HG03521 (cell line): Measurements from ENCODE around the gene ASPA.

Experiments used
- ATAC-seq: cut with Tn5 transposase; IDR thresholded peaks from one replicate; pipeline ENCODE4 v1.9.1; 2021; ENCODE audit warnings: mild to moderate bottlenecking, moderate library complexity; ENCODE audit not compliant: unreplicated experiment

ASPA gene

DNA sequence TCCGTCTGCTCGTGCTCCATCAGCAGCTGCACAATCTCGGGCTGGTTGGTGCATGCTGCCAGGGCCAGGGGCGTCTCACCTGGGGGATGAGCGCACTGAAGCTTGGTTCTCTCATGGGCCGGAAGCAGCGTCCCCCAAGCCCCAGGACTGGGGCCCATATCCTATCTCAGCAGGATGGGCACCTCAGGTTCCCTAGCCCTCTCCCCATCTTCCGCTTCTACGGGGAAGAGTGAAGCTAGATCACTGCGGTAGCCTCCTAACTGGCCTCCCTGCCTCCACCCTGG, 57.0 kb downstream of the ASPA start:
- no peak for ATAC-seq

DNA sequence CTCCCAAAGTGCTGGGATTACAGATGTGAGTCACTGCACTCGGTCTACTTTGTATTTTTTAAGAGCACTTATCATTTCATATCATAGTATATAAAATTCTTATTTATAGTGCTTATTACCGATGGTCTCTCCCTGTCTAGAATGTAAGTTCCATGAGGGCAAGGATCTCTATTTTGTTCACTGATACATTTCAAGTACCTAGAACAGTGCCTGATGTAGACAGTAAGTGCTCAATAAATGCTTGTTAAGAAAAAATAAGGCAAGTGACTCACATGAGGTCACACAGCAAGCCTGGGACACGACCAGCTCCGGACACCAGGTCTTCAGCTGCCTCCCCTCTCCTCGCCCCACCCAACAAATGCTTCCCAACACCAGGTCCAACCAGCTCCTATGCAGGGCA, 58.0 kb downstream of the ASPA start:
- no peak for ATAC-seq

DNA sequence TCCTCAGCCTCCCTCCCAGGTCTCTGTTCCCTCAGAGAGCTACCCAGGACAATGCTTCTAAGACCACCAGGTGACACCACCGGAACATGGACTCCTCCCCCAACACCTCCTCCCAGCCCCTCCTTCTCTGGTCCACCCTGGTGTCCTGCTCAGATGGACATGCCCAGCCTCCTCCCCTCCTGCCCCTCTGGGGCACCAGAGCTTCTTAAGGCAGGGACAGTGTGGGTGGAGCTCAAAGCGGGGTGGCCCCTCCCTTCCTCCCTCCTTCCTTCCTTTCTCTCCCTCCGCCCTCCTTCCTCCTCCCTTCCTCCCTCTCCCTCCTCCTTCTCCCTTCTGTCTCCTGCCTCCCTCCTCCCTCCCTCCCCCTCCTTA, 59.1 kb downstream of the ASPA start:
- no peak for ATAC-seq

DNA sequence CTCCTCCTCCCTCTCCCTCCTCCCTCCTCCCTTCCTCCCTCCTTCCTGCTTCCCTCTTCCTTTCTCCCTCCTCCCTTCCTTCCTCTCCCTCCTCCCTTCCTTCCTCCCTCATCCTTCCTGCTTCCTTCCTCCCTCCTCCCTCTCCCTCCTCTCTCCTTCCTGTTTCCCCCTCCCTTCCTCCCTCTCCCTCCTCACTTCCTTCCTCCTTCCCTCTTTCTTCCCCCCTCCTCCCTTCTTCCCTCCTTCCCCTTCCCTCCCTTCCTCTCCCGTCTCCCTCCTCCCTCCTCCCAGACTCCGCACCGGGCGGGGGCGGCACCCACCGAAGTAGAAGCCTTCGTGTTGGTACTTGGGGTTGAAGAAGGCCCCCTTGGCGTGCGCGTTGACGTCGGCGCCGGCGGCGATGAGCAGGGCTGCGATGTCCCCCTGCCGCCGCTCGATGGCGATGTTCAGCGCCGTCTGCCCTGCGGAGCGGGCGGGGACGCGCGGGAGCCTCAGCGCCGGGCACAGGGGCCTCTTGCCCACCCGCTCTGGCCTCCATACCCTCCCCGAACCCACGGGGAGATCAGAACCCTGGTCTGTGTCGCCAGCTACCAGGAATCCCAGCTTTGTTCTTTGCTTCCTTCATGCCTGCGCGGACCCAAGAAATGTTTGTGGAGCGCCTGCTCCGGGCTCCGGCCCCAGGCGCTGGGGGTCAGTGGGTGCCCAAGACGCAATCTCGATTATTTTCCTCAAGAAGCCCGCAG, 59.6 kb downstream of the ASPA start:
- peak; percentile 80 for ATAC-seq

DNA sequence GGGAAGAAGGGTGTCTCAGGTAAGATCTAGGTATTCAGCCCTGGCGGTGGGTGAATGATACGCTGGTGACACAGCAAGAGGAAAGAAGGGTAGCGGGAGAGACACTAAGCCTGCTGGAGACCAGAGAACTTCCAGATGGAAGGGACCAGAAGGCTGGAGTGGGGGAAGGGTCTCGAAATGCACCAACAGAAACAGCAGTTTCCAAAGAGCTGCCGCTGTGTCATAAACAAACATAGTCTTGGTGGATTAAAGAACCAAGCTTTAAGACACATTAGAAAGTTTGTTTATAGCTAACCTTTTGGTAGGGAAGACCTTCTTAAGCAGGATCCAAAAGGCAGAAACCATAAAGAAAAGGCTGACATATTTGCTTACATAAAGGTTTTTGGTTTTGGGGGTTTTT, 60.9 kb downstream of the ASPA start:
- ATAC-seq: no peak

DNA sequence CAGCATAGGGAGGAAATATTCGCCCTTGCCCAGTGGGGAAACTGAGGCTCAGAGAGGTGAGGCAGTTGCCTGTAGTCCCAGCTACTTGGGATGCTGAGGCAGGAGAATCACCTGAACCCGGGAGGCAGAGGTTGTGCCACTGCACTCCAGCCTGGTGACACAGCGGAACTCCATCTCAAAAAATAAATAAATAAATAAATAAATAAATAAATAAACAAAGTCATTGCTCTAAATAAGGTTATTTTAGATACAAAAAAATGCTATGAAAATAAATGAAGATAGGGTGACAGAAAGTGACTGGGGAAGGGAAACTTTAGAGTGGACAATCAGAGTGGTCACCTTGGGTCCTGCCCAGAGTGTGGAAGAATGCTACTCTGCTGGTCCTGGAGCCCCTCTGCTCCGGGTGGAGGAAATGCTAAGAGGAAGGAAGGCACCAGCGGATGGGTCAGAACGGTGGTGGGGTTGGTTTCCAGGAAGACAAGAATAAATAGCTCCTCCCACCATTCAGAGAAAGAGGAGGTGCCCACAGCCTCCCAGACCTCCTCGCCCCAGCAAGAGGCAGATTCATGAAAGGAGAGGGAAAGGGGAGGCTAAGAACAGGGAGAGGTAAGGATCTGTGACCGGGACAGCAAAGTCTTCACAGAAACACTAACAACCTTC, 64.2 kb downstream of the ASPA start:
- ATAC-seq: no peak

DNA sequence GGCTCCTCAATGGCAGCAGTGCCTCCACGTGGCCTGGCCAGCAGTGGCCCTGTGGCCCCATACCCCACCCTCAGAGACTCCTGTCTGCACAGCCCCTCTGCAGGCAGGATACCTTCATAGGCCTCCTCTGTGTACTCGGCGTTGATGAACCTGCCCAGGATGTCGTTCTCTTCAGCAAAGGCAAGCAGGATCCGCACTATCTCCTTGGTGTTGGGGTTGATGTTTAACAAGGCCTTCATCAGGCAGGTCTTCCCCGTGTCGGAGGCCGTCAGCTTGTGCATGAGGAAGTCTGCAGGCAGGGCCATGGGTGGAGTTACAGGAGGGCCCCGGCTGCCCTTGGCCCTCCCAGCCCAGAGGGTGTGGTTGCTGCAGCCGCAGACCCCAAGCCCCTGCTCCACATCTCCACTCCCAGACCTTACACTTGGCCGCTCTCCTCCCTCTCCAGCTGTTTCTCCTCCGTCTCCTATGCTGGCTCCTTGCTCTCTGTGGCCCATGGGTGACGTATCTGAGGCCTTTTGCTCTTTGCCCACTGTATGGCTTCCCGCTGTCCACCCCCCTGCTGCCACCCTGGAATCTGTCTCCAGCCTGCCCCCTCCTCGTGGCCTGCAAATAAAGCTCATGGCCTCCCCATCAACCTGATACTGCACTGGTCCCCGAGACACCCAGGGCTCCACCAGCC, 66.8 kb downstream of the ASPA start:
- ATAC-seq: no peak

DNA sequence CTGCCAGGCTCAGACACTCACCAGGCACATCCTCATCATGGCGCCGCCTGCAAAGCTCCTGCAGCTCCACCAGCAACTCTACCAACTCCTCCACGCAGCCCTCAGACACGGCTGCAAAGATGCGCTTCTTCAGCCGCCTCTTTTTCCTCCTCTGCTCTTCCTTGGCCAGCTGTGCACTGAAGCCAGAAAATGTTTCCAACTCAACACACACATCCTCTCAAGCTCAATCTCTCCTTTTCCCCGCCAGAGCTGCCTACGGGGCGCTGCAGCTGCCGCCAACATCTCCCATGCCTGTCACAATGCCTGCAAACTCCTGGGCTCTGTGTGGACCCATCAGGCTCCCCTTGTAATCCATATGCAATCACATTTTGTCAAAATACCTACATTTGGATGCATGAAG, 67.7 kb downstream of the ASPA start:
- no peak for ATAC-seq

DNA sequence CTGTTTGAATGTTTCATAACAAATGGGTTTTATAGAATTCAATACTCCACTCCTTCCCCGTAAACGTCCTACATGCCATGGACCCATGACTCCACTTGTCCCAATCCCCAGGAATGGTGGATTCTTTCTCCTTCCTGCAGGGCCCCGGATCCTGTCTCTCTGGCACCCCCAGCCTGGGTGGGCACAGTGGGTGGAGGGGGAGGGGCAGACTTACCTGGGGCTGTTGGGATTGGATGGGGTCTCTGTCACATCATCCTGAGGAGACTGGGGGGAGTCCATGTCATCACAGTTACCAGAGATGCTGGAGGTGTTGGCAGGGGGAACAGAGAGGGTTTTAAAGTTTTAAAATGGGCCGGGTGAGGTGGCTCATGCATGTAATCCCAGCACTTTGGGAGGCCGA, 68.6 kb downstream of the ASPA start:
- ATAC-seq: no peak

DNA sequence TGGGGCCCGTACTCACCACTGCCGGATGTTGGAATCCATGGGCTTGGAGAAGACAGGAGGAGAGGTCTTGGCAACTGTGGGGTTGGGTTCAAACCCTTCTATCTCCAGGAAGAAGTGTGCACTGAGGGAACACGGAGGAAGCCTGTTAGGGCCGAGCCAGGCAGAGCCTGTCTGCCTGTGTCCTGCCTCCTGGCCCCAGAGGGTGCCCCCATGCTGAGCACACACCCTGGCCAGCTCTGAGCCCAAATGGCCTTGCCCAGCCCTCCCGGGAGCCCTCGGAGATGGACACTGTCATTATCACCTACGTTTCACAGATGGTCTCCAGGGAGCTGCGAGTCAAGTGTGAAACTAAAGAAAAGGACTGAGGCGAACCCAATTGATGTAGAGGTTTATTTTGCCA, 69.4 kb downstream of the ASPA start:
- ATAC-seq: no peak

DNA sequence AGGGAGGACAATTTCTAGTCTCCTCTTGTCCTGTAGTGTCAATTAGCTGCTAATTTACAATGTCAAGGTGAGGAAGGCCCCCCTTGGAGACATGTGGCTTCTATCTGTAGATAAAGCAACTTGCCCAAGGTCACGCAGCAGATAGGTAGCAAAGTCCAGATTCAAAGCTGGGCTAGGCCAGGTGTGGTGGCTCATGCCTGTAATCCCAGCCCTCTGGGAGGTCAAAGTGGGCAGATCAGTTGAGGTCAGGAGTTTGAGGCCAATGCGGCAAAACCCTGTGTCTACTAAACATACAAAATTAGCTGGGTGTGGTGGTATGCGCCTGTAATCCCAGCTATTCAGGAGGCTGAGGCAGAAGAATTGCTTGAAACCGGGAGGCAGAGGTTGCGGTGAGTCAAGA, 70.7 kb downstream of the ASPA start:
- no peak for ATAC-seq

DNA sequence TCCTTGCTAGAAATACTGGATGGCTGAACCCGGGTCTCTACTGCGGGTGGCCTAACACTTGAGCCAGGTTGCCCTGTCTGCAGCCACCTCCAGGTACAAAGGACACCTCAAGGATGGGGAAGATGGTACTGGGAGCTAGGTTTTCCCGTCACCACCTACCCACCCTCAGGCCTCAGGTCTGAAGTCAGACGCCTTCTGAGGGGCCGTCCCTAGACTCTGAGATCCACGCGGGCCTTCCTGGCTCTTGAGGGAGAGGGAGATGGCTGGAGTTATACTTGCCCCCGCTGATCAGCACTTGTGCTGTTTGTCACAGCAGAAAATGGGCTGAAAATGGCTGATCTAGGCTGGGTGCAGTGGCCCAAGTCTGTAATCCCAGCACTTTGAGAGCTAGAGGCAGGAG, 71.2 kb downstream of the ASPA start:
- ATAC-seq: no peak

DNA sequence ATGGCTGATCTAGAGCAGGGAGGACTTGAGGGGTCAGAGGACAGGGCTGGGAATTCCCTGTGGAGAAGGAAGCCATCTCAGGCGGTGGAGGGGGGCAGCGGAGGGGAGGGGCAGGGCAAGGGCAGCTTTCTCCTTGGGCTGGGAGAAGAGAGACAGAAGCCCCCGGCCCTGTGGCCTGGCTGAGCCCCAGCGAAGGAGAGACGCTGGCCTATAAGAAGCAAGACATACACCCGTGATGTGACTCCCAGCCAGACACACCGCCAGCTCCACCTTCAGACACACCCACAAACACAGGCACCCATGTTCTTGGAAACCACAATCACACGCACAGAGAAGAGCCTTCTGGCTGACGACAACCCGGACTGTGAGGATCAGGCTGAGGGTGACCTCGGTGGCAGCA, 71.8 kb downstream of the ASPA start:
- ATAC-seq: no peak

DNA sequence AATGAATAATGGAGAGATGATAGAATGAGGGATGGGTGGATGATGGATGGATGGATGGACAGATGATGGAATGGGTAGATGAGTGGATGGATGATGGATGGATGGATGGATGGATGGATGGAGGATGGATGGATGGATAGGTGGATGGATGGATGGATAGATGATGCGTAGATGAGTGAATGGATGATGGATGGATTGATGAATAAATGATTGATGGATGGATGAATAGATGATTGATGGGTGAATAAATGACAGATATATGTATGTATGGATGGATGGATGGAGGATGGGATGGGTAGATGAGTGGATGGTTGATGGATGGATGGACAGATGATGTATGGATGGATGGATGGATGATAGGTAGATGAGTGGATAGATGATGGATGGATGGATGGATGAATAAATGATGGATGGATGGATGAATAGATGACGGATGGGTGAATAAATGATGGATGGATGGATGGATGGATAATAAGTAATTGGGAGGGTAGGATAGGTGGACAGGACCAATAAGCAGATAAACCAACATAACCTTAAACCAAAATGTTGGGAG, 73.9 kb downstream of the ASPA start:
- no peak for ATAC-seq

DNA sequence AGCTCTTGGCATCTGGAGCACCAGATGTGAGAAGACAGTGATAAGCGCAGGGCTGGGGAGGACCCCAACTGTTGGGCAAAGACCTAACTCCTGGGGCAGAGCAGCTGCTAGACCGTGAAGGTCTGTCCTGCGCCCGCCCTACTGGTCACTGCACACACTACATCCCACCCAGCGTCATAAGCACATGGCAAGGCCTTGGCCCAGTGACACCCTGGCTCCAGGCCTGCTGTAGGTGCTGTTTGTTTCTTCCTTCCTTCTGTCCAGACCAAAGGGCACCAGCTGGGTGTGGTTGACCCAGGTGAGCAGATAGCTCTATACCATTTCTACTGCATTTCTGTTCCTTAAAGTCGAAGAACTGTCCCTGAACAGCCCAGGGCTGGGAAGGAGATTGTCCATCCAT, 75.4 kb downstream of the ASPA start:
- no peak for ATAC-seq

DNA sequence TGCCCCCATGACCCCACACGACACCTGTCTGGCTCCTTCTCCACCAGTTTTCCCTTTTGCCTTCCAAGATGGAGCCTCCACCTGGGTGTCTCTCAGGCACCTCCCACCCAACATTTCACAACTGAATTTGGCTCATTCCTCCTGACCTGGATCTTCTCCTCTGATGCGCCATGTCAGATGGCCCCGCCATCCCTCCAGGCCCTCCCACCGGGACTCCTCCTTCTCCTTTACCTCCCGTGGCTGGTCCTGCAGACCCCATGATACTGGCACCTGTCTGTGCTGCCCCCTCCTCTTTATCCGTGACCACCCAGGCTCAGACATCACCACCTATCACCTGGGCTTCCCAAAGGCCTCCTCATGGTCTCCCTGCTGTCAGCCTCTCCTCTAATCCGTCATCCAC, 77.1 kb downstream of the ASPA start:
- ATAC-seq: no peak
